IMR-90 (cell line): ENCODE measurements around the gene ADPRM. TPM values are rescaled to one million over a fixed set of nuclear protein-coding genes. Genes with fewer than 3 reads are reported as not detected.

Experiments
- ATAC-seq: fragments of 200-7000 bp; cut with Tn5 transposase; 2 replicates; pipeline ENCODE4 v1.9.1; 2020; ENCODE audit warnings: low read depth, mild to moderate bottlenecking, moderate library complexity
- BruUV-seq: library from RNA; stranded (reverse); fragments of 400-500 nt; replicated peaks from 2 replicates; lab custom pipeline; 2021; lab: Mats Ljungman, UMichigan
- CTCF ChIA-PET: fragments of 300-600 bp; formaldehyde crosslinking; extraction: SDS; loops from one replicate; lab custom pipeline; 2021; ENCODE audit warnings: antibody characterized with exemption; lab: Yijun Ruan, JAX
- POLR2A ChIA-PET: fragments of 300-600 bp; sonication (Branson Sonifier 250); formaldehyde crosslinking; loops from one replicate; lab custom pipeline; 2022; ENCODE audit warnings: antibody characterized with exemption; ENCODE audit not compliant: unreplicated experiment; lab: Charles Lee
- DNase-seq: peaks from one replicate; pipeline ENCODE4 v3.0.0; 2013
- H2AFZ ChIP-seq: replicated peaks from 2 replicates; pipeline ENCODE3; 2013; ENCODE audit warnings: low read length, mild to moderate bottlenecking; ENCODE audit not compliant: poor library complexity
- H2AK5ac ChIP-seq: 2 replicates; pipeline ENCODE4 v1.6.1; 2013; ENCODE audit warnings: low read depth, low read length, inconsistent platforms
- H2AK9ac ChIP-seq: replicated peaks from 2 replicates; pipeline ENCODE3; 2013; ENCODE audit warnings: mild to moderate bottlenecking, low read depth, low read length, moderate library complexity; ENCODE audit not compliant: poor library complexity
- H2BK120ac ChIP-seq: 2 replicates; pipeline ENCODE4 v1.6.1; 2013; ENCODE audit warnings: low read depth, low read length, inconsistent platforms
- H2BK15ac ChIP-seq: 3 replicates; pipeline ENCODE4 v1.6.1; 2013; ENCODE audit warnings: low read depth, low read length, inconsistent platforms
- H2BK20ac ChIP-seq: 2 replicates; pipeline ENCODE4 v1.6.1; 2013; ENCODE audit warnings: low read depth, mild to moderate bottlenecking, inconsistent platforms, low read length, moderate library complexity
- H2BK5ac ChIP-seq: 2 replicates; pipeline ENCODE4 v1.6.1; 2013; ENCODE audit warnings: mild to moderate bottlenecking, low read depth, low read length, inconsistent platforms; ENCODE audit not compliant: poor library complexity, severe bottlenecking
- H3K14ac ChIP-seq: replicated peaks from 2 replicates; pipeline ENCODE4 v1.6.1; 2013; ENCODE audit warnings: low read depth, low read length, inconsistent platforms
- H3K18ac ChIP-seq: 2 replicates; pipeline ENCODE4 v1.6.1; 2013; ENCODE audit warnings: low read depth, low read length, control low read depth
- H3K23ac ChIP-seq: 2 replicates; pipeline ENCODE4 v1.6.1; 2013; ENCODE audit warnings: low read depth, low read length, inconsistent platforms
- H3K27ac ChIP-seq: 2 replicates; pipeline ENCODE4 v1.5.1; 2013; ENCODE audit warnings: mild to moderate bottlenecking, control low read depth, low read length; ENCODE audit not compliant: insufficient read depth
- H3K27me3 ChIP-seq: 2 replicates; pipeline ENCODE4 v1.6.1; 2013; ENCODE audit warnings: low read length; ENCODE audit not compliant: control insufficient read depth, insufficient read depth
- H3K36me3 ChIP-seq: 2 replicates; pipeline ENCODE4 v1.6.1; 2013; ENCODE audit warnings: low read length, mixed read lengths; ENCODE audit not compliant: control insufficient read depth, insufficient read depth
- H3K4ac ChIP-seq: 2 replicates; pipeline ENCODE4 v1.6.1; 2013; ENCODE audit warnings: low read depth, low read length, inconsistent platforms
- H3K4me1 ChIP-seq: 2 replicates; pipeline ENCODE4 v1.6.1; 2013; ENCODE audit warnings: low read length, mixed read lengths; ENCODE audit not compliant: control insufficient read depth, insufficient read depth
- H3K4me2 ChIP-seq: 2 replicates; pipeline ENCODE4 v1.6.1; 2013; ENCODE audit warnings: low read depth, mild to moderate bottlenecking, control low read depth, low read length, moderate library complexity
- H3K4me3 ChIP-seq: 2 replicates; pipeline ENCODE4 v1.5.1; 2013; ENCODE audit warnings: low read depth, mild to moderate bottlenecking, control low read depth, low read length, moderate library complexity; ENCODE audit not compliant: insufficient read depth
- H3K56ac ChIP-seq: 2 replicates; pipeline ENCODE4 v1.6.1; 2013; ENCODE audit warnings: low read length, inconsistent platforms; ENCODE audit not compliant: insufficient read depth; ENCODE audit errors: extremely low read depth
- H3K79me1 ChIP-seq, 2 experiments: 2 replicates each; pipeline ENCODE4 v1.6.1; 2013; ENCODE audit warnings: low read length in 2 of 2, inconsistent platforms in 1 of 2, low read depth in 1 of 2
- H3K9ac ChIP-seq: 2 replicates; pipeline ENCODE4 v1.6.1; 2013; ENCODE audit warnings: low read depth, low read length, control low read depth
- H3K9me1 ChIP-seq: 2 replicates; pipeline ENCODE4 v1.6.1; 2013; ENCODE audit warnings: low read length, inconsistent platforms; ENCODE audit not compliant: insufficient read depth
- H3K9me3 ChIP-seq: 2 replicates; pipeline ENCODE4 v1.6.1; 2013; ENCODE audit warnings: low read length; ENCODE audit not compliant: control insufficient read depth, insufficient read depth
- H4K20me1 ChIP-seq: 2 replicates; pipeline ENCODE4 v1.6.1; 2013; ENCODE audit warnings: low read length, inconsistent platforms; ENCODE audit not compliant: insufficient read depth
- H4K5ac ChIP-seq: 2 replicates; pipeline ENCODE4 v1.6.1; 2013; ENCODE audit warnings: mild to moderate bottlenecking, low read depth, low read length, control low read depth
- H4K8ac ChIP-seq, 2 experiments: 2 replicates each; pipeline ENCODE4 v1.6.1; 2013; ENCODE audit warnings: low read depth in 2 of 2, low read length in 2 of 2, control low read depth in 1 of 2, inconsistent platforms in 1 of 2
- H4K91ac ChIP-seq: 2 replicates; pipeline ENCODE4 v1.6.1; 2013; ENCODE audit warnings: low read depth, low read length, inconsistent platforms; ENCODE audit not compliant: insufficient read depth
- MAZ ChIP-seq: IDR thresholded peaks from 2 replicates; pipeline ENCODE4 v1.6.1; 2012; ENCODE audit warnings: low read depth, mild to moderate bottlenecking, low read length, improper control_type of control experiment, moderate library complexity, borderline replicate concordance
- WGBS, 2 experiments: methylation state at CpG; one replicate each; pipeline versions ENCODE4 v1.1.5 to v1.1.7; 2013; ENCODE audit warnings: missing lambda C conversion rate in 2 of 2; ENCODE audit not compliant: insufficient read length in 1 of 2; ENCODE audit errors: extremely low coverage in 2 of 2; 5-methylcytosine and 5-hydroxymethylcytosine counted together
- dilution Hi-C: fragments of 300-500 bp; cut with HindIII; formaldehyde crosslinking; loops from one replicate; pipeline ENCODE4 v1.14.3; 2018; ENCODE audit warnings: low sequenced_read_pairs; ENCODE audit not compliant: unreplicated experiment
- in situ Hi-C: fragments of 300-500 bp; cut with MboI; formaldehyde crosslinking; loops from 3 replicates; pipeline ENCODE4 v1.14.3; 2019; ENCODE audit warnings: low sequenced_read_pairs, inconsistent platforms, mixed read lengths
- intact Hi-C: fragments of 100-400 bp; cut with micrococcal nuclease; formaldehyde crosslinking; loops from 2 replicates; pipeline ENCODE4 v1.10.0; 2022
- polyA plus RNA-seq, 3 experiments: library from polyadenylated mRNA; depleted of rRNA; stranded (reverse); fragments of >200 nt; gene quantifications; 2 replicates each; pipeline ENCODE4 v1.2.3, GENCODE V29; 2012; ENCODE audit warnings: low replicate concordance in 1 of 3
- total RNA-seq: library from RNA; depleted of rRNA; stranded (reverse); fragments of >200 nt; gene quantifications from 2 replicates; pipeline ENCODE4 v1.2.3, GENCODE V29; 2012

ADPRM gene
- total and polyA plus RNA-seq, 2 of the 4 experiments (the other 2 are of a cell fraction) = 7.4 to 12.2 TPM

- H3K4me1 ChIP-seq = no peaks in the 10 kb centered on the region
- H3K9me1 ChIP-seq = no peaks in the 10 kb centered on the region
- no peak overlapping the region for H3K4me3 ChIP-seq
- no peaks in the 10 kb centered on the region for H3K36me3 ChIP-seq
- TF ChIP-seq MAZ = no peak
- no peak overlapping the region for H3K18ac ChIP-seq
- BruUV-seq = no TSS peak
- ChIA-PET CTCF (no interaction called here), POLR2A (no interaction called here)
- no peak overlapping the region for H2BK120ac ChIP-seq
- intact Hi-C loops = no loop called here
- H3K27ac ChIP-seq = no peak overlapping the region
- no peak overlapping the region for H2AK5ac ChIP-seq
- H3K9ac ChIP-seq = no peak overlapping the region
- in situ Hi-C loops = no loop called here
- H4K20me1 ChIP-seq = no peaks in the 10 kb centered on the region
- H2AFZ ChIP-seq = no peak overlapping the region
- ATAC-seq (no peak), DNase-seq (no peak)
- dilution Hi-C loops = no loop called here
- H2AK9ac ChIP-seq = no peak overlapping the region
- H3K4ac ChIP-seq = no peak overlapping the region
- no peaks in the 10 kb centered on the region for H3K79me1 ChIP-seq
- no peak overlapping the region for H3K56ac ChIP-seq
- H4K5ac ChIP-seq = no peak overlapping the region
- H3K23ac ChIP-seq = no peak overlapping the region
- no peak overlapping the region for H2BK5ac ChIP-seq
- no peak overlapping the region for H3K4me2 ChIP-seq
- H3K9me3 ChIP-seq = no peaks in the 10 kb centered on the region
- no peak overlapping the region for H2BK20ac ChIP-seq
- no CpG with 5 or more reads among the region's 7 CpGs for WGBS, 2 experiments
- H2BK15ac ChIP-seq = no peak overlapping the region
- no peak overlapping the region for H4K8ac ChIP-seq
- no peak overlapping the region for H4K91ac ChIP-seq
- peaks cover 14% of the 10 kb centered on the region for H3K27me3 ChIP-seq
- no peak overlapping the region for H3K14ac ChIP-seq
Measured at GRCh38 chr17:10744501-10745000, 47.2 kb downstream of the ADPRM start.
